HG03139 (cell line): Measurements from ENCODE around the gene KLK1.

Experiments used
- ATAC-seq: cut with Tn5 transposase; IDR thresholded peaks from one replicate; pipeline ENCODE4 v1.9.1; 2021; ENCODE audit not compliant: unreplicated experiment

The KLK1 gene

GRCh38 chr19:50823389-50824042, at the start of gene KLK1:
TSS of gene KLK1 (minus strand) at chr19:50823787. CDS start at chr19:50823748, 39 bp downstream.
- no peak for ATAC-seq

- no peak for ATAC-seq
These were observed 49.5 kb upstream of the KLK1 start, which contains the start of gene KLK2 for GRCh38 chr19:50873056-50873455. TSS of gene KLK2 (plus strand) at chr19:50873439. CDS start at chr19:50873474, 35 bp downstream.

DNA sequence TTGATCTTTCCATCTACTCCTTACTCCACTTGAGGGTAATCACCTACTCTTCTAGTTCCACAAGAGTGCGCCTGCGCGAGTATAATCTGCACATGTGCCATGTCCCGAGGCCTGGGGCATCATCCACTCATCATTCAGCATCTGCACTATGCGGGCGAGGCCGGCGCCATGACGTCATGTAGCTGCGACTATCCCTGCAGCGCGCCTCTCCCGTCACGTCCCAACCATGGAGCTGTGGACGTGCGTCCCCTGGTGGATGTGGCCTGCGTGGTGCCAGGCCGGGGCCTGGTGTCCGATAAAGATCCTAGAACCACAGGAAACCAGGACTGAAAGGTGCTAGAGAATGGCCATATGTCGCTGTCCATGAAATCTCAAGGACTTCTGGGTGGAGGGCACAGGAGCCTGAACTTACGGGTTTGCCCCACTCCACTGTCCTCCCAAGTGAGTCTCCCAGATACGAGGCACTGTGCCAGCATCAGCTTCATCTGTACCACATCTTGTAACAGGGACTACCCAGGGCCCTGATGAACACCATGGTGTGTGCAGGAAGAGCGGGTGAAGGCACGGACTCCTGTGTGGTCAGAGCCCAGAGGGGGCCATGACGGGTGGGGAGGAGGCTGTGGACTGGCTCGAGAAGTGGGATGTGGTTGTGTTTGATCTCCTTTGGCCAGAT, 47.0 kb upstream of the KLK1 start:
- ATAC-seq, result no peak

DNA sequence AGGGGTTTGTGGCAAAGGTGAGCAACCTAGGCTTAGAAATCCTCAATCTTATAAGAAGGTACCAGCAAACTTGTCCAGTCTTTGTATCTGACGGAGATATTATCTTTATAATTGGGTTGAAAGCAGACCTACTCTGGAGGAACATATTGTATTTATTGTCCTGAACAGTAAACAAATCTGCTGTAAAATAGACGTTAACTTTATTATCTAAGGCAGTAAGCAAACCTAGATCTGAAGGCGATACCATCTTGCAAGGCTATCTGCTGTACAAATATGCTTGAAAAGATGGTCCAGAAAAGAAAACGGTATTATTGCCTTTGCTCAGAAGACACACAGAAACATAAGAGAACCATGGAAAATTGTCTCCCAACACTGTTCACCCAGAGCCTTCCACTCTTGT, 45.9 kb upstream of the KLK1 start:
- ATAC-seq, result no peak

GRCh38 chr19:50861496-50862286, 38.1 kb upstream of the KLK1 start:
- no peak for ATAC-seq

DNA sequence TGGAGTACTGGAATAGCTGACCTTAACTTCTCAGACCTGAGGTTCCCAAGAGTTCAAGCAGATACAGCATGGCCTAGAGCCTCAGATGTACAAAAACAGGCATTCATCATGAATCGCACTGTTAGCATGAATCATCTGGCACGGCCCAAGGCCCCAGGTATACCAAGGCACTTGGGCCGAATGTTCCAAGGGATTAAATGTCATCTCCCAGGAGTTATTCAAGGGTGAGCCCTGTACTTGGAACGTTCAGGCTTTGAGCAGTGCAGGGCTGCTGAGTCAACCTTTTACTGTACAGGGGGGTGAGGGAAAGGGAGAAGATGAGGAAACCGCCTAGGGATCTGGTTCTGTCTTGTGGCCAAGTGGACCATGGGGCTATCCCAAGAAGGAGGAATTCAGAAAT, 37.4 kb upstream of the KLK1 start:
- no peak for ATAC-seq

- no peak for ATAC-seq
These were observed 36.3 kb upstream of the KLK1 start for GRCh38 chr19:50859849-50860248.

DNA sequence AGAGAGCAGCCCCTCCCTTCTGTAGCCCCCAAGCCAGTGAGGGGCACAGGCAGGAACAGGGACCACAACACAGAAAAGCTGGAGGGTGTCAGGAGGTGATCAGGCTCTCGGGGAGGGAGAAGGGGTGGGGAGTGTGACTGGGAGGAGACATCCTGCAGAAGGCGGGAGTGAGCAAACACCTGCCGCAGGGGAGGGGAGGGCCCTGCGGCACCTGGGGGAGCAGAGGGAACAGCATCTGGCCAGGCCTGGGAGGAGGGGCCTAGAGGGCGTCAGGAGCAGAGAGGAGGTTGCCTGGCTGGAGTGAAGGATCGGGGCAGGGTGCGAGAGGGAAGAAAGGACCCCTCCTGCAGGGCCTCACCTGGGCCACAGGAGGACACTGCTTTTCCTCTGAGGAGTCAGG, 35.3 kb upstream of the KLK1 start:
- no peak for ATAC-seq

- no peak for ATAC-seq
These were observed 33.8 kb upstream of the KLK1 start for GRCh38 chr19:50857366-50857765.

DNA sequence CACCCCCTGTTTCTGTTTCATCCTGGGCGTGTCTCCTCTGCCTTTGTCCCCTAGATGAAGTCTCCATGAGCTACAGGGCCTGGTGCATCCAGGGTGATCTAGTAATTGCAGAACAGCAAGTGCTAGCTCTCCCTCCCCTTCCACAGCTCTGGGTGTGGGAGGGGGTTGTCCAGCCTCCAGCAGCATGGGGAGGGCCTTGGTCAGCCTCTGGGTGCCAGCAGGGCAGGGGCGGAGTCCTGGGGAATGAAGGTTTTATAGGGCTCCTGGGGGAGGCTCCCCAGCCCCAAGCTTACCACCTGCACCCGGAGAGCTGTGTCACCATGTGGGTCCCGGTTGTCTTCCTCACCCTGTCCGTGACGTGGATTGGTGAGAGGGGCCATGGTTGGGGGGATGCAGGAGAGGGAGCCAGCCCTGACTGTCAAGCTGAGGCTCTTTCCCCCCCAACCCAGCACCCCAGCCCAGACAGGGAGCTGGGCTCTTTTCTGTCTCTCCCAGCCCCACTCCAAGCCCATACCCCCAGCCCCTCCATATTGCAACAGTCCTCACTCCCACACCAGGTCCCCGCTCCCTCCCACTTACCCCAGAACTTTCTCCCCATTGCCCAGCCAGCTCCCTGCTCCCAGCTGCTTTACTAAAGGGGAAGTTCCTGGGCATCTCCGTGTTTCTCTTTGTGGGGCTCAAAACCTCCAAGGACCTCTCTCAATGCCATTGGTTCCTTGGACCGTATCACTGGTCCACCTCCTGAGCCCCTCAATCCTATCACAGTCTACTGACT, 31.2 kb upstream of the KLK1 start, which contains the start of gene KLK3:
TSS of gene KLK3 (plus strand) at position 280 of the 775 bp plus-strand sequence. CDS start at position 321, 41 bp downstream.
- no peak for ATAC-seq

- ATAC-seq, result no peak
These were observed 28.0 kb upstream of the KLK1 start for GRCh38 chr19:50851620-50852019.

DNA sequence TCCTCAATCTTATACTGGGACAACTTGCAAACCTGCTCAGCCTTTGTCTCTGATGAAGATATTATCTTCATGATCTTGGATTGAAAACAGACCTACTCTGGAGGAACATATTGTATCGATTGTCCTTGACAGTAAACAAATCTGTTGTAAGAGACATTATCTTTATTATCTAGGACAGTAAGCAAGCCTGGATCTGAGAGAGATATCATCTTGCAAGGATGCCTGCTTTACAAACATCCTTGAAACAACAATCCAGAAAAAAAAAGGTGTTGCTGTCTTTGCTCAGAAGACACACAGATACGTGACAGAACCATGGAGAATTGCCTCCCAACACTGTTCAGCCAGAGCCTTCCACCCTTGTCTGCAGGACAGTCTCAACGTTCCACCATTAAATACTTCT, 27.2 kb upstream of the KLK1 start:
- no peak for ATAC-seq

DNA sequence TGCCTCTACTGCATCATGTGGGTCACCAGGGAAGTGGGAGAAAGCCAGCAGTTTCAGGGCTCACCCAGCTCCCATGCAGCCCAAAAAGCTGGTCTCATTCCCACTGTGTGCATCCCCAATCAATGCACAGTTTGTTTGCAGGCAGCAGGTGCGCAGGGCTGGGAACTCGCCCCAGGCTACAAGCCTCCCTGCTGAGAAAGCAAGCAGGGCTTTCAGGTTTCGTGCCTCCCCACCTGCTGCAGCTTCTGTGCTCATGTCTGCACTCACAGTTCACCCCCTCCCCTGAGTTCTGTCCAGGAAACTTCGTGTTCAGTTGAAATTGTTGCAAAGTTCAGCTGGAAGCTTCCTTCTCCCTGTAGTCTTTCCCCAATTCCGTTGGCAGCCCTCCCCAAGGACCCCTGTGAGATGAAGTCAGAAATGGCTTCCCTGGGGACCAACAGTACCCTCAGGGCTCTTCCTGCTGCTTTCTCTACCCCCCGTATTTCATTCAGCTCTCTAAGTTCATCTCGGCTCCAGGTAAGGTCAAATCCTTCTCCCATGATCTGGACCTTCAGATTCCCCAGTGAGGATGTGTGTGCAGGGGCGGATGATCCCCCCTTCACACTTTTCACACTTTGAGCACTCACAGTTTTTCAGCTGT, 20.8 kb upstream of the KLK1 start:
- ATAC-seq, result no peak

- ATAC-seq, result no peak
These were observed 20.2 kb upstream of the KLK1 start for GRCh38 chr19:50843701-50844221.

GRCh38 chr19:50843205-50843604, 19.6 kb upstream of the KLK1 start:
- no peak for ATAC-seq

- no peak for ATAC-seq
These were observed 18.5 kb upstream of the KLK1 start for GRCh38 chr19:50842130-50842529.

DNA sequence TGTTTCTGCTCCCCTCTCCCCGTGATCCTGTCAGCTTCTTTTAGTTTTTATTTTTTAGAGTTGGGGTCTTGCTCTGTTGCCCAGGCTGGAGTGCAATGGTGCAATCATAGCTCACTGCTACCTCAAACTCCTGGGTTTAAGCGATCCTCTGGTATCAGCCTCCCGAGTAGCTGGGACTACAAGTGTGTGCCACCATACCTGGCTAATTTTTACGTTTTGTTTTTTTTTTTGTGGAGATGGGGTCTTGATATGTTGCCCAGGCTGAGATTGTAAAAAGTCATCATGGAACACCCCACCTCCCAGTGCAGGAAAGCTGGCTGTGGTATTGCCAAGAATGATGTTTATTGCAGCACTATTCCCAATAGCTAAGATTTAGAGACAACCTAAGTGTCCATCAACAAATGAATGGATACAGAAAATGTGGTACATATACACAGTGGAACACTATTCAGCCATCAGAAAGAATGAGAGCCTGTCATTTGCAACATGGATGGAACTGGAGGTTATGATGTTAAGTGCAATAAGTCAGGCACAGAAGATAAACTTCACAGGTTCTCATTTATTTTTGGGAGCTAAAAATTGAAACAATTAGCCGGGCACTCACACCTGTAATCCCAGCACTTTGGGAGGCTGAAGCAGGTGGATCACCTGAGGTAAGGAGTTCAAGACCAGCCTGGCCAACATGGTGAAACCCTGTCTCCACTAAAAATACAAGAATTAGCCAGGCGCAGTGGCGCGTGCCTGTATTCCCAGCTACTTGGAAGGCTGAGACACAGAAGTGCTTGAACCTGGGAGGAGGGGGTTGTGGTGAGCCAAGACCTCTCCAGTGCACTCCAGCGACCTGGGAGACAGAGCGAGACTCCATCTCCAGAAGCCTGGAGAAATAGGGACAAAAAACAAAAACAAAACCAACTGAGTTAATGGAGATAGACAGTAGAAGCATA, 16.4 kb upstream of the KLK1 start:
- ATAC-seq, result no peak

GRCh38 chr19:50838239-50838638, 14.7 kb upstream of the KLK1 start:
- ATAC-seq, result no peak

- no peak for ATAC-seq
These were observed 13.7 kb upstream of the KLK1 start for GRCh38 chr19:50837300-50837699.
